ENCODE results near the gene CCDC88A.
"Not testable (repeated sequence)": the region's sequence is repeated elsewhere in the genome, so short reads cannot be mapped to it uniquely, and the experiment has no call there.

Gene CCDC88A

GRCh38 chr2:55252832-55253231 is 166.8 kb downstream of the CCDC88A start:
- no peak for TF ChIP-seq CTCF (IDR thresholded peaks at IDR 0.05; ENCODE audit: insufficient read depth, low read length, poor library complexity, severe bottlenecking)
- no peak overlapping the region for H3K4me3 ChIP-seq (replicated peaks; ENCODE audit: low read depth, low read length)
- no peak for DNase-seq (ENCODE audit: extremely low read depth, insufficient read length)
- H3K27me3 ChIP-seq (replicated peaks; ENCODE audit: control insufficient read depth, insufficient read depth, low read length) = no peaks in the 10 kb centered on the region
- peaks cover 12% of the 10 kb centered on the region for H3K36me3 ChIP-seq (ENCODE audit: control insufficient read depth, insufficient read depth, low read length)

- Histone ChIP-seq H3K27me3 (replicated peaks; ENCODE audit: control insufficient read depth, insufficient read depth, low read length) (no peaks in the 10 kb centered on the region), H3K36me3 (ENCODE audit: control insufficient read depth, insufficient read depth, low read length) (peaks cover 10% of the 10 kb centered on the region)
- no peak for DNase-seq (ENCODE audit: extremely low read depth, insufficient read length)
These were observed 172.6 kb downstream of the CCDC88A start for GRCh38 chr2:55247025-55247424.

GRCh38 chr2:55245411-55245810 is 174.2 kb downstream of the CCDC88A start:
- DNase-seq (ENCODE audit: extremely low read depth, insufficient read length) = no peak
- H3K36me3 ChIP-seq (ENCODE audit: control insufficient read depth, insufficient read depth, low read length) = peaks cover 10% of the 10 kb centered on the region
- TF ChIP-seq CTCF (IDR thresholded peaks at IDR 0.05; ENCODE audit: insufficient read depth, low read length, poor library complexity, severe bottlenecking) = no peak
- H3K4me3 ChIP-seq (replicated peaks; ENCODE audit: low read depth, low read length) = no peak overlapping the region
- H3K27me3 ChIP-seq (replicated peaks; ENCODE audit: control insufficient read depth, insufficient read depth, low read length) = no peaks in the 10 kb centered on the region

More at GRCh38 chr2:55247025-55247424, 172.6 kb downstream of the CCDC88A start:
- H3K4me3 ChIP-seq (replicated peaks; ENCODE audit: low read depth, low read length) = no peak overlapping the region
- no peak for TF ChIP-seq CTCF (IDR thresholded peaks at IDR 0.05; ENCODE audit: insufficient read depth, low read length, poor library complexity, severe bottlenecking)

- Histone ChIP-seq H3K36me3 (ENCODE audit: control insufficient read depth, insufficient read depth, low read length) (peaks cover 7% of the 10 kb centered on the region), H3K4me3 (replicated peaks; ENCODE audit: low read depth, low read length) (no peak overlapping the region), H3K27me3 (replicated peaks; ENCODE audit: control insufficient read depth, insufficient read depth, low read length) (no peaks in the 10 kb centered on the region)
- no peak for TF ChIP-seq CTCF (IDR thresholded peaks at IDR 0.05; ENCODE audit: insufficient read depth, low read length, poor library complexity, severe bottlenecking)
- DNase-seq (ENCODE audit: extremely low read depth, insufficient read length) = no peak
These were observed 177.0 kb downstream of the CCDC88A start for GRCh38 chr2:55242617-55243016.

- not testable (repeated sequence) for H3K4me3 ChIP-seq (replicated peaks; ENCODE audit: low read depth, low read length); DNase-seq (ENCODE audit: extremely low read depth, insufficient read length); H3K27me3 ChIP-seq (replicated peaks; ENCODE audit: control insufficient read depth, insufficient read depth, low read length); H3K36me3 ChIP-seq (ENCODE audit: control insufficient read depth, insufficient read depth, low read length)
These were observed 178.1 kb downstream of the CCDC88A start for GRCh38 chr2:55241582-55241981.

GRCh38 chr2:55239656-55240222 is 179.9 kb downstream of the CCDC88A start:
- Histone ChIP-seq H3K36me3 (ENCODE audit: control insufficient read depth, insufficient read depth, low read length) (peaks cover 12% of the 10 kb centered on the region), H3K27me3 (replicated peaks; ENCODE audit: control insufficient read depth, insufficient read depth, low read length) (no peaks in the 10 kb centered on the region), H3K4me3 (replicated peaks; ENCODE audit: low read depth, low read length) (no peak overlapping the region)
- no peak for DNase-seq (ENCODE audit: extremely low read depth, insufficient read length)
- no peak for TF ChIP-seq CTCF (IDR thresholded peaks at IDR 0.05; ENCODE audit: insufficient read depth, low read length, poor library complexity, severe bottlenecking)
